H9 (cell line): Measurements from ENCODE around the gene EHD1. TPM values are rescaled to one million over a fixed set of nuclear protein-coding genes. Genes with fewer than 3 reads are reported as not detected.

Experiments
- DNase-seq: peaks from one replicate; pipeline ENCODE4 v3.0.0-alpha.2; 2017
- H2AFZ ChIP-seq: one replicate; pipeline ENCODE4 v1.6.1; 2013; ENCODE audit warnings: mild to moderate bottlenecking, low read length, control low read depth, moderate library complexity
- H2AK5ac ChIP-seq: 2 replicates; pipeline ENCODE4 v1.6.1; 2013; ENCODE audit warnings: low read length, control low read depth, mixed read lengths; ENCODE audit not compliant: insufficient read length
- H2BK120ac ChIP-seq: one replicate; pipeline ENCODE4 v1.6.1; 2013; ENCODE audit warnings: low read depth, mild to moderate bottlenecking, low read length, control low read depth, inconsistent platforms; ENCODE audit not compliant: poor library complexity, severe bottlenecking
- H2BK12ac ChIP-seq: 2 replicates; pipeline ENCODE4 v1.6.1; 2013; ENCODE audit warnings: low read length, control low read depth, mixed read lengths, low read depth; ENCODE audit not compliant: insufficient read length
- H2BK15ac ChIP-seq: 2 replicates; pipeline ENCODE4 v1.6.1; 2013; ENCODE audit warnings: low read depth, low read length, control low read depth
- H2BK20ac ChIP-seq: one replicate; pipeline ENCODE4 v1.6.1; 2013; ENCODE audit warnings: low read depth, mild to moderate bottlenecking, low read length, control low read depth, inconsistent platforms; ENCODE audit not compliant: poor library complexity, severe bottlenecking
- H2BK5ac ChIP-seq: 2 replicates; pipeline ENCODE4 v1.6.1; 2013; ENCODE audit warnings: low read length, control low read depth, mixed read lengths; ENCODE audit not compliant: insufficient read length
- H3K14ac ChIP-seq: 2 replicates; pipeline ENCODE4 v1.6.1; 2013; ENCODE audit warnings: low read length, control low read depth; ENCODE audit not compliant: insufficient read depth
- H3K18ac ChIP-seq: 2 replicates; pipeline ENCODE4 v1.6.1; 2013; ENCODE audit warnings: low read depth, mild to moderate bottlenecking, mixed read lengths, low read length, control low read depth; ENCODE audit not compliant: insufficient read length
- H3K23ac ChIP-seq: 2 replicates; pipeline ENCODE4 v1.6.1; 2013; ENCODE audit warnings: low read length, control low read depth, mixed read lengths, low read depth; ENCODE audit not compliant: insufficient read length
- H3K23me2 ChIP-seq: 2 replicates; pipeline ENCODE4 v1.6.1; 2013; ENCODE audit warnings: low read depth, mild to moderate bottlenecking, mixed read lengths, low read length, control low read depth; ENCODE audit not compliant: insufficient read length, poor library complexity, severe bottlenecking
- H3K27ac ChIP-seq: 2 replicates; pipeline ENCODE4 v1.5.1; 2013; ENCODE audit warnings: low read length, control low read depth, mixed read lengths, low read depth; ENCODE audit not compliant: insufficient read length
- H3K27me3 ChIP-seq: 2 replicates; pipeline ENCODE4 v1.6.1; 2013; ENCODE audit warnings: low read length, control low read depth, inconsistent platforms; ENCODE audit not compliant: insufficient read depth
- H3K4ac ChIP-seq: 2 replicates; pipeline ENCODE4 v1.6.1; 2013; ENCODE audit warnings: low read depth, mild to moderate bottlenecking, control low read depth, inconsistent platforms, low read length, moderate library complexity
- H3K4me1 ChIP-seq: 2 replicates; pipeline ENCODE4 v1.6.1; 2013; ENCODE audit warnings: low read length, control low read depth, inconsistent platforms; ENCODE audit not compliant: insufficient read depth
- H3K4me2 ChIP-seq: 2 replicates; pipeline ENCODE4 v1.6.1; 2013; ENCODE audit warnings: low read length, control low read depth, mixed read lengths; ENCODE audit not compliant: insufficient read length, insufficient read depth
- H3K56ac ChIP-seq: 2 replicates; pipeline ENCODE4 v1.6.1; 2013; ENCODE audit warnings: low read depth, mild to moderate bottlenecking, mixed read lengths, low read length, control low read depth; ENCODE audit not compliant: insufficient read length
- H3K79me1 ChIP-seq: 2 replicates; pipeline ENCODE4 v1.6.1; 2013; ENCODE audit warnings: low read depth, mild to moderate bottlenecking, moderate library complexity, low read length, control low read depth, inconsistent platforms; ENCODE audit not compliant: insufficient read depth, poor library complexity, severe bottlenecking
- H3K79me2 ChIP-seq: 2 replicates; pipeline ENCODE4 v1.6.1; 2013; ENCODE audit warnings: low read length, control low read depth, inconsistent platforms; ENCODE audit not compliant: insufficient read depth
- H3K9ac ChIP-seq: 2 replicates; pipeline ENCODE4 v1.6.1; 2013; ENCODE audit warnings: low read length, control low read depth, mixed read lengths; ENCODE audit not compliant: insufficient read length; ENCODE audit errors: extremely low read depth
- H3K9me3 ChIP-seq: one replicate; pipeline ENCODE4 v1.6.1; 2013; ENCODE audit warnings: low read depth, low read length, inconsistent platforms; ENCODE audit not compliant: control insufficient read depth
- H3T11ph ChIP-seq: one replicate; pipeline ENCODE4 v1.6.1; 2013; ENCODE audit warnings: mild to moderate bottlenecking, low read length, control low read depth, inconsistent platforms
- H4K20me1 ChIP-seq: one replicate; pipeline ENCODE4 v1.6.1; 2013; ENCODE audit not compliant: control insufficient read depth, insufficient read length, insufficient read depth
- H4K5ac ChIP-seq: 2 replicates; pipeline ENCODE4 v1.6.1; 2013; ENCODE audit warnings: low read depth, mild to moderate bottlenecking, mixed read lengths, low read length, control low read depth; ENCODE audit not compliant: insufficient read length
- H4K8ac ChIP-seq: replicated peaks from 2 replicates; pipeline ENCODE4 v1.6.1; 2013; ENCODE audit warnings: low read length, control low read depth, mixed read lengths, low read depth; ENCODE audit not compliant: insufficient read length
- H4K91ac ChIP-seq: 2 replicates; pipeline ENCODE4 v1.6.1; 2013; ENCODE audit warnings: low read depth, mild to moderate bottlenecking, moderate library complexity, mixed read lengths, low read length, control low read depth; ENCODE audit not compliant: insufficient read length
- H3K27ac Mint-ChIP-seq, 3 experiments: 2 replicates in 2 of 3; 3 replicates in 1 of 3; pipeline ENCODE4 v1.8.0; 2020 to 2021; ENCODE audit warnings: mixed read lengths in 3 of 3, mild to moderate bottlenecking in 1 of 3, moderate library complexity in 1 of 3
- H3K27me3 Mint-ChIP-seq: 2 replicates; pipeline ENCODE4 v1.8.0; 2021; ENCODE audit warnings: low read depth, mild to moderate bottlenecking, moderate library complexity, mixed read lengths
- H3K36me3 Mint-ChIP-seq, 3 experiments: 2 replicates in 2 of 3; 3 replicates in 1 of 3; pipeline ENCODE4 v1.8.0; 2020 to 2021; ENCODE audit warnings: low read depth in 3 of 3, mixed read lengths in 3 of 3; ENCODE audit not compliant: insufficient read depth in 1 of 3
- H3K4me1 Mint-ChIP-seq, 2 experiments: 2 replicates each; pipeline ENCODE4 v1.8.0; 2020; ENCODE audit warnings: mixed read lengths in 2 of 2
- H3K4me3 Mint-ChIP-seq, 2 experiments: 2 replicates in 1 of 2; 3 replicates in 1 of 2; pipeline ENCODE4 v1.8.0; 2020 to 2021; ENCODE audit warnings: mild to moderate bottlenecking in 2 of 2, mixed read lengths in 2 of 2, moderate library complexity in 1 of 2
- H3K9me3 Mint-ChIP-seq, 2 experiments: 2 replicates in 1 of 2; 3 replicates in 1 of 2; pipeline ENCODE4 v1.8.0; 2020; ENCODE audit warnings: mild to moderate bottlenecking in 2 of 2, mixed read lengths in 2 of 2, moderate library complexity in 1 of 2
- WGBS: extraction: QIAGEN DNeasy Blood & Tissue Kit; methylation state at CpG from one replicate; pipeline ENCODE4 v1.1.7; 2013; ENCODE audit warnings: missing lambda C conversion rate, low lambda C conversion rate, mixed read lengths; ENCODE audit not compliant: insufficient read length; ENCODE audit errors: extremely low coverage; 5-methylcytosine and 5-hydroxymethylcytosine counted together
- total RNA-seq: library from RNA; stranded (reverse); gene quantifications from 2 replicates; pipeline ENCODE4 v1.2.1, GENCODE V29; 2021
- TF ChIP-seq, protein P1 (sequence below): fragments of 200-600 bp; sonication (generic); conservative IDR thresholded peaks from 3 replicates; pipeline ENCODE4 v1.8.0; 2021; ENCODE audit warnings: antibody characterized with exemption, mild to moderate bottlenecking

The EHD1 gene
- total RNA-seq, 1 experiment from 2014 or later = 31.0 TPM

DNA sequence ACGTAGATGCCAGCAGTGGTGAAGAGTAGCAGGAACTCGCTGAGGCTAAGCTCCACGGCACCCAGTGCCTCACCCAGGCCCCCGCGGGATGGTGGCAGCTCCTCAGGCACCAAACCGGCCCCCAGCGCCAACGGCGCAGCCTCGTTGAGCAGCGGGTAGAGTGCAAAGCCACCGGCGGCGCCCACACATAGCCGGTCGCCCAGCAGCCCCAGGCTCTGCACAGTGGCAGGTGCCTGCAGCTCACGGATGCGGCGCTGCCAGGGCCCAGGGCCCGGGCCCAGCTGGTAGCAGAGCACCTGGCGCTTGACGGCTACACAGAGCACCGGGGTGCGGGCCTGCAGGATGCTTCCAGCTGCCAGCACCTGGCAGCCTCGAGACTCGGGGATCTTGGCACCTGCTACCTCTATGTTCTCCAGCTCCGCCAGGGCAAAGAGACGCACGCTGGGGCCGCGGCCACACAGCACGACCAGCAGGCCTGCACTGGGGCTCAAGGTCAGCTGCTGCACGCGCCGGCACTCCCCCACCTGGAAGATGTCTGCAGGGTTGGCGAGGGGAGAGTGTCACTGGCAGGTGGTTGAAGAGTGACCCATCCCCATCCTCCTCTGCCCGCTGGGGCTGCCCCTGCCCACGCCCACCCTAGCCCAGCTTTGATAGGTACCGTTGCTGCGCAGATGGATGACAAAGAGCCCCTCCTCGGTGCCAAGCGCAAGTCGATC, 48.7 kb downstream of the EHD1 start:
- no peak overlapping the region for H3K4ac ChIP-seq
- Mint-ChIP-seq H3K4me3 (no peak overlapping the region), H3K27ac (no peak overlapping the region), H3K27me3 (no peaks in the 10 kb centered on the region), H3K9me3 (no peaks in the 10 kb centered on the region), H3K4me1 (no peaks in the 10 kb centered on the region), H3K36me3 (peaks cover 0 to 57% (median 28%) of the 10 kb centered on the region in 3 experiments; a peak in 5 of 7 replicates)
- H2AFZ ChIP-seq = no peak overlapping the region
- H4K5ac ChIP-seq = no peak overlapping the region
- no peaks in the 10 kb centered on the region for H3K23me2 ChIP-seq
- no peak overlapping the region for H3K18ac ChIP-seq
- no CpG with 5 or more reads among the region's 43 CpGs for WGBS
- no peaks in the 10 kb centered on the region for H3K79me1 ChIP-seq
- no peak overlapping the region for H3K9ac ChIP-seq
- H3K27me3 ChIP-seq = no peaks in the 10 kb centered on the region
- no peak overlapping the region for H4K91ac ChIP-seq
- no peak overlapping the region for H2BK120ac ChIP-seq
- no peak overlapping the region for H3K23ac ChIP-seq
- H3K27ac ChIP-seq = no peak overlapping the region
- no peak for DNase-seq
- no peaks in the 10 kb centered on the region for H3K4me1 ChIP-seq
- no peak overlapping the region for H2BK20ac ChIP-seq
- no peak overlapping the region for H4K8ac ChIP-seq
- no peak overlapping the region for H3T11ph ChIP-seq
- H3K9me3 ChIP-seq = no peaks in the 10 kb centered on the region
- H3K14ac ChIP-seq = no peak overlapping the region
- H2BK5ac ChIP-seq = no peak overlapping the region
- TF ChIP-seq, protein P1, sequence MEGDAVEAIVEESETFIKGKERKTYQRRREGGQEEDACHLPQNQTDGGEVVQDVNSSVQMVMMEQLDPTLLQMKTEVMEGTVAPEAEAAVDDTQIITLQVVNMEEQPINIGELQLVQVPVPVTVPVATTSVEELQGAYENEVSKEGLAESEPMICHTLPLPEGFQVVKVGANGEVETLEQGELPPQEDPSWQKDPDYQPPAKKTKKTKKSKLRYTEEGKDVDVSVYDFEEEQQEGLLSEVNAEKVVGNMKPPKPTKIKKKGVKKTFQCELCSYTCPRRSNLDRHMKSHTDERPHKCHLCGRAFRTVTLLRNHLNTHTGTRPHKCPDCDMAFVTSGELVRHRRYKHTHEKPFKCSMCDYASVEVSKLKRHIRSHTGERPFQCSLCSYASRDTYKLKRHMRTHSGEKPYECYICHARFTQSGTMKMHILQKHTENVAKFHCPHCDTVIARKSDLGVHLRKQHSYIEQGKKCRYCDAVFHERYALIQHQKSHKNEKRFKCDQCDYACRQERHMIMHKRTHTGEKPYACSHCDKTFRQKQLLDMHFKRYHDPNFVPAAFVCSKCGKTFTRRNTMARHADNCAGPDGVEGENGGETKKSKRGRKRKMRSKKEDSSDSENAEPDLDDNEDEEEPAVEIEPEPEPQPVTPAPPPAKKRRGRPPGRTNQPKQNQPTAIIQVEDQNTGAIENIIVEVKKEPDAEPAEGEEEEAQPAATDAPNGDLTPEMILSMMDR = no peak
- no peak overlapping the region for H2BK12ac ChIP-seq
- no peak overlapping the region for H2BK15ac ChIP-seq
- no peaks in the 10 kb centered on the region for H3K79me2 ChIP-seq
- H2AK5ac ChIP-seq = no peak overlapping the region
- H3K56ac ChIP-seq = no peak overlapping the region
- H3K4me2 ChIP-seq = no peak overlapping the region
- H4K20me1 ChIP-seq = no peaks in the 10 kb centered on the region
